Calu3 (cell line): Measurements from ENCODE around the gene UBR3. TPM values are rescaled to one million over a fixed set of nuclear protein-coding genes. Genes with fewer than 3 reads are reported as not detected.
A peak's percentile ranks its signal among the peaks of the same experiment; 100 is the strongest.

Source experiments
- BruUV-seq: library from RNA; stranded (reverse); fragments of 400-500 nt; replicated peaks from 2 replicates; lab custom pipeline; 2021; lab: Mats Ljungman, UMichigan
- CTCF ChIA-PET: fragments of 300-600 bp; sonication (Branson Sonifier 250); formaldehyde crosslinking; loops from one replicate; lab custom pipeline; 2022; ENCODE audit warnings: antibody characterized with exemption; lab: Charles Lee
- DNase-seq: peaks from one replicate; pipeline ENCODE4 v3.0.0; 2022
- H3K27ac Mint-ChIP-seq: one replicate; pipeline ENCODE4 v1.8.0; 2022; ENCODE audit warnings: mixed read lengths; ENCODE audit not compliant: unreplicated experiment
- H3K27me3 Mint-ChIP-seq: one replicate; pipeline ENCODE4 v1.8.0; 2022; ENCODE audit warnings: mixed read lengths; ENCODE audit not compliant: unreplicated experiment
- H3K36me3 Mint-ChIP-seq: one replicate; pipeline ENCODE4 v1.8.0; 2022; ENCODE audit warnings: mild to moderate bottlenecking, moderate library complexity, mixed read lengths; ENCODE audit not compliant: insufficient read depth, unreplicated experiment
- H3K4me1 Mint-ChIP-seq: one replicate; pipeline ENCODE4 v1.8.0; 2022; ENCODE audit warnings: mild to moderate bottlenecking, low read depth, mixed read lengths; ENCODE audit not compliant: unreplicated experiment
- H3K4me3 Mint-ChIP-seq: one replicate; pipeline ENCODE4 v1.8.0; 2022; ENCODE audit warnings: mild to moderate bottlenecking, low read depth, moderate library complexity, mixed read lengths; ENCODE audit not compliant: unreplicated experiment
- H3K9me3 Mint-ChIP-seq: one replicate; pipeline ENCODE4 v1.8.0; 2022; ENCODE audit warnings: low read depth, mixed read lengths; ENCODE audit not compliant: unreplicated experiment
- CTCF ChIP-seq: fragments of 200-600 bp; IDR thresholded peaks from one replicate; pipeline ENCODE4 v1.8.0; 2022; ENCODE audit warnings: antibody characterized with exemption; ENCODE audit not compliant: unreplicated experiment
- intact Hi-C: fragments of 100-400 bp; cut with micrococcal nuclease; formaldehyde crosslinking; loops from one replicate; pipeline ENCODE4 v1.10.0; 2022; ENCODE audit not compliant: unreplicated experiment
- total RNA-seq: library from RNA; stranded (reverse); gene quantifications from 2 replicates; pipeline ENCODE4 v1.2.3, GENCODE V29; 2022

The UBR3 gene
- total RNA-seq, 1 experiment from 2014 or later: 33.1 TPM

GRCh38 chr2:169824373-169825333 lies 2.6 kb upstream of the UBR3 start, which contains the start of gene METTL5:
METTL5 (minus strand) TSS chr2:169824905; CDS start chr2:169824597, 308 bp downstream.
- Mint-ChIP-seq H3K9me3 (peaks cover 2% of the 10 kb centered on the region), H3K27ac (peak within 1 kb of the TSS; percentile 40), H3K4me1 (peaks cover 44% of the 10 kb centered on the region), H3K4me3 (peak within 1 kb of the TSS; percentile 90), H3K27me3 (no peaks in the 10 kb centered on the region), H3K36me3 (peaks cover 61% of the 10 kb centered on the region)
- peak; percentile 91 for DNase-seq
- CTCF ChIA-PET: interaction anchor here (1.0 kb wide), 1 partner anchor 53 kb away, joined by 6 read pairs; no protein-coding TSS in a partner anchor
- TF ChIP-seq CTCF: peak; percentile 98
- no TSS peak for BruUV-seq
- intact Hi-C loops: loop anchor here (2.0 to 5.0 kb wide), 2 partner anchors 53 to 104 kb away; no protein-coding TSS in a partner anchor

- no peak for TF ChIP-seq CTCF
- peaks cover 2% of the 10 kb centered on the region for H3K9me3 Mint-ChIP-seq
- peak overlapping the region; percentile 91 for H3K4me3 Mint-ChIP-seq
- intact Hi-C loops: loop anchor here (5.0 kb wide), 1 partner anchor 49 kb away; no protein-coding TSS in a partner anchor
- peaks cover 43% of the 10 kb centered on the region for H3K36me3 Mint-ChIP-seq
- no TSS peak for BruUV-seq
- H3K4me1 Mint-ChIP-seq: peaks cover 29% of the 10 kb centered on the region
- H3K27me3 Mint-ChIP-seq: no peaks in the 10 kb centered on the region
- peak; percentile 35 for DNase-seq
- CTCF ChIA-PET: interaction anchor here (0.9 to 2.4 kb wide), 3 partner anchors 38 to 99 kb away, joined by 3 to 11 read pairs (median 6); no protein-coding TSS in a partner anchor
- peak overlapping the region; percentile 66 for H3K27ac Mint-ChIP-seq
Measured at GRCh38 chr2:169828141-169828811, 1.0 kb downstream of the UBR3 start.

- no peak for TF ChIP-seq CTCF
- no peak for DNase-seq
- intact Hi-C loops: no loop called here
- Mint-ChIP-seq H3K36me3 (peaks cover 6% of the 10 kb centered on the region), H3K27me3 (no peaks in the 10 kb centered on the region), H3K27ac (no peak overlapping the region), H3K9me3 (no peaks in the 10 kb centered on the region), H3K4me3 (no peak overlapping the region), H3K4me1 (peaks cover 9% of the 10 kb centered on the region)
- CTCF ChIA-PET: no interaction called here
- no TSS peak for BruUV-seq
Measured at GRCh38 chr2:169834401-169834800, 7.1 kb downstream of the UBR3 start.

- peaks cover 15% of the 10 kb centered on the region for H3K4me1 Mint-ChIP-seq
- H3K27ac Mint-ChIP-seq: no peak overlapping the region
- intact Hi-C loops: no loop called here
- H3K36me3 Mint-ChIP-seq: no peaks in the 10 kb centered on the region
- H3K4me3 Mint-ChIP-seq: no peak overlapping the region
- no peak for DNase-seq
- BruUV-seq: no TSS peak
- H3K27me3 Mint-ChIP-seq: no peaks in the 10 kb centered on the region
- H3K9me3 Mint-ChIP-seq: no peaks in the 10 kb centered on the region
- TF ChIP-seq CTCF: no peak
- CTCF ChIA-PET: no interaction called here
Measured at GRCh38 chr2:169838743-169839489, 11.7 kb downstream of the UBR3 start.
